Breast epithelium (tissue), 4 donors: Measurements from ENCODE around the gene SCGN. TPM values are rescaled to one million over a fixed set of nuclear protein-coding genes. Genes with fewer than 3 reads are reported as not detected.

Experiments
- DNase-seq, 2 donors: peaks; one replicate each; pipeline ENCODE4 v3.0.0-alpha.2; 2019; ENCODE audit warnings: low spot score in 2 of 2
- H3K27ac ChIP-seq, 2 donors: fragments of 200-600 bp; sonication (generic) in 1 of 2; one replicate each; pipeline ENCODE4 v1.5.1; 2016 to 2019; ENCODE audit warnings: mild to moderate bottlenecking in 1 of 2
- H3K27me3 ChIP-seq, 2 donors: fragments of 200-600 bp; sonication (generic) in 1 of 2; one replicate each; pipeline versions ENCODE4 v1.5.1 to v1.6.0; 2017 to 2019; ENCODE audit warnings: control low read depth in 1 of 2, mild to moderate bottlenecking in 1 of 2
- H3K36me3 ChIP-seq: fragments of 200-600 bp; one replicate; pipeline ENCODE4 v1.5.1; 2019
- H3K4me1 ChIP-seq, 2 donors: fragments of 200-600 bp; sonication (generic); one replicate each; pipeline ENCODE4 v1.5.1; 2016 to 2019; ENCODE audit warnings: control low read depth in 1 of 2
- H3K4me3 ChIP-seq, 3 donors: fragments of 200-600 bp; sonication (generic); 1 replicate in 2 of 3; 2 replicates in 1 of 3; pipeline ENCODE4 v1.5.1; 2016 to 2019; ENCODE audit warnings: mild to moderate bottlenecking in 3 of 3, moderate library complexity in 2 of 3
- H3K9me3 ChIP-seq, 2 donors: fragments of 200-600 bp; sonication (generic) in 1 of 2; one replicate each; pipeline ENCODE4 v1.5.1; 2016 to 2019; ENCODE audit warnings: control low read depth in 1 of 2
- CTCF ChIP-seq, 3 donors: fragments of 450-650 bp; IDR thresholded peaks; one replicate each; pipeline ENCODE4 v1.5.1; 2016 to 2017; ENCODE audit warnings: antibody characterized with exemption in 3 of 3, mild to moderate bottlenecking in 3 of 3, moderate library complexity in 3 of 3
- POLR2A ChIP-seq: fragments of 450-650 bp; IDR thresholded peaks from one replicate; pipeline ENCODE4 v1.6.1; 2016; ENCODE audit warnings: antibody characterized with exemption, mild to moderate bottlenecking, moderate library complexity
- POLR2AphosphoS5 ChIP-seq, 3 donors: sonication (generic); formaldehyde crosslinking; IDR thresholded peaks; one replicate each; pipeline ENCODE4 v1.6.1; 2017; ENCODE audit warnings: antibody characterized with exemption in 3 of 3
- intact Hi-C: fragments of 100-400 bp; cut with DNase I; formaldehyde crosslinking; loops from one replicate; pipeline ENCODE4 v1.15.1; 2023; ENCODE audit warnings: low total_unique reads
- total RNA-seq, 3 donors: library from RNA; depleted of rRNA; stranded (reverse); fragments of >200 nt; gene quantifications; one replicate each; pipeline ENCODE4 v1.1.0, GENCODE V29; 2016

SCGN gene
- total RNA-seq, 3 donors from 2014 or later = 0.59 to 0.80 TPM; not detected in 1

DNA sequence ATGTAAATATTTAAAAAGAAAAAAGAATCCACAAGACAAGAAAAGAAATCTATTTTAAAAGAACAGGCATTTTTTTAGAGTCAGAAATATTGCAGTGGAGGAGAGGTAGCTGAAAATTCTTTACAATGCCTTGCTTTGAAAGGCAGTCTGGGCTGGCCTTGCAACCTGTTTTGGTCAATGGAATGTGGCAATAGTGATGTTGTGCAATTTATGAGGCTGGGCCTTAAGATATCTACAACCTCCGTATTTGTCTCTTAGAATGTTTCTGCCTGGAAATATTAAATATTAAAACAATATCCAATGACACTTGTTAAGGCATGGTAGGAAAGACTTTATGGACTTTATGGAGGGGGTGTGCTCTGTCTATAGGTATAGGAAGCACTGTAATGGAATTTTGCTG lies 14.8 kb upstream of the SCGN start:
- TF ChIP-seq POLR2A (no peak), CTCF (IDR thresholded peaks at IDR 0.05) (no peak), POLR2AphosphoS5 (IDR thresholded peaks at IDR 0.05) (no peak)
- intact Hi-C loops = no loop called here
- H3K27me3 ChIP-seq = peaks cover 0 to 8% of the 10 kb centered on the region in 2 donors
- no peak overlapping the region for H3K4me3 ChIP-seq
- DNase-seq = no peak
- no peaks in the 10 kb centered on the region for H3K4me1 ChIP-seq
- H3K9me3 ChIP-seq = no peaks in the 10 kb centered on the region
- no peak overlapping the region for H3K27ac ChIP-seq
- no peaks in the 10 kb centered on the region for H3K36me3 ChIP-seq

DNA sequence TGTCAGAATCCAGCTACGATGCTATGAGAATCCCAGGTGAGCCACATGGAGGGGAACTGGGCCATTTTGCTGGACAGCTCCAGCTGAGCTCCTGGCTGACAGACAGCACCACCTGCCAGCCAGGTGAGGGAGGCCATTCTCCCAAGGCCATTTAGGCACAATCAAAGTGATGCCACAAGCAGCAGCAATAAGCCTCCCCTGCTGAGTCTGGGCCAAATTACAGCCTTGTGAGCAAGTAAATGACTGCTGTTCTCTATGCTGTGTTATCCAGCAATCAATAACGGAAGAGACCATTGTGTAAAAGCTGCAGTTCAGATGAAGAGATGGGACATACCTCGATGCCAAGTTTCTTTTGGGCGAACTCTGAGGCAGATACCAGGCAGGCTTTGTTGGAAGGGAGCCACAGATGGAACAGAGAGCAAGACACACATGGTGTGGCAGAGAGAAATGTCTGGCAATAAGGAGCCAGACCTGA lies 14.0 kb upstream of the SCGN start:
- H3K27me3 ChIP-seq = peaks cover 0 to 10% of the 10 kb centered on the region in 2 donors
- H3K9me3 ChIP-seq = no peaks in the 10 kb centered on the region
- TF ChIP-seq POLR2A (no peak), CTCF (IDR thresholded peaks at IDR 0.05) (no peak), POLR2AphosphoS5 (IDR thresholded peaks at IDR 0.05) (no peak)
- no peaks in the 10 kb centered on the region for H3K4me1 ChIP-seq
- DNase-seq = no peak
- intact Hi-C loops = no loop called here
- no peaks in the 10 kb centered on the region for H3K36me3 ChIP-seq
- no peak overlapping the region for H3K4me3 ChIP-seq
- H3K27ac ChIP-seq = no peak overlapping the region

- DNase-seq = no peak
- no peaks in the 10 kb centered on the region for H3K9me3 ChIP-seq
- no peaks in the 10 kb centered on the region for H3K4me1 ChIP-seq
- no peaks in the 10 kb centered on the region for H3K36me3 ChIP-seq
- intact Hi-C loops = no loop called here
- TF ChIP-seq POLR2A = no peak
- no peak for TF ChIP-seq CTCF (IDR thresholded peaks at IDR 0.05)
- TF ChIP-seq POLR2AphosphoS5 (IDR thresholded peaks at IDR 0.05) = no peak
- peaks cover 0 to 14% of the 10 kb centered on the region in 2 donors for H3K27me3 ChIP-seq
- H3K4me3 ChIP-seq = no peak overlapping the region
- H3K27ac ChIP-seq = no peak overlapping the region
Measured at GRCh38 chr6:25639653-25640052, 12.4 kb upstream of the SCGN start.

DNA sequence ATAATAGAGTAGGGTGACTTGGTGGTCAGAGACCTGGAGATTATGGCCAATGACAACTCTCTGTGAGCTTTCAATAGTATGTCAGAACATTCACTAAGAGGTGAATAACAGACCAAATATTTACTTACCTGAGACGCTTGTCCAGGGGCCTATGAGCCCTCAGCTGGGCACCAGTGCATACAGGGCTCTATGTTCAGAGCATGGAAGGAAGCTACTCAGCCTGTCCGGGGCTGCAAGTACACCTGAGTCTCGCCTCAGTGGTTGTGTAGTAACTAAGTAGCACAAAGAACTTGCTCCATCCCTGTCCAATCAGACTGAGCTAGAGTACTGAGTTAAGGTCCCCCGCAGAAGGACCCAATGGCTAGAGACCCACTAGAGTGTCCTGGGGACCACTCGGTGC lies 11.6 kb upstream of the SCGN start:
- no peak overlapping the region for H3K27ac ChIP-seq
- no peak for DNase-seq
- peaks cover 0 to 14% of the 10 kb centered on the region in 2 donors for H3K27me3 ChIP-seq
- no peak overlapping the region for H3K4me3 ChIP-seq
- no peak for TF ChIP-seq POLR2AphosphoS5 (IDR thresholded peaks at IDR 0.05)
- no peak for TF ChIP-seq CTCF (IDR thresholded peaks at IDR 0.05)
- TF ChIP-seq POLR2A = no peak
- no peaks in the 10 kb centered on the region for H3K4me1 ChIP-seq
- H3K9me3 ChIP-seq = no peaks in the 10 kb centered on the region
- no peaks in the 10 kb centered on the region for H3K36me3 ChIP-seq
- intact Hi-C loops = no loop called here

GRCh38 chr6:25640891-25641290 lies 11.1 kb upstream of the SCGN start:
- DNase-seq = no peak
- Histone ChIP-seq H3K36me3 (no peaks in the 10 kb centered on the region), H3K27me3 (peaks cover 0 to 14% of the 10 kb centered on the region in 2 donors), H3K4me1 (no peaks in the 10 kb centered on the region), H3K9me3 (no peaks in the 10 kb centered on the region), H3K27ac (no peak overlapping the region), H3K4me3 (no peak overlapping the region)
- intact Hi-C loops = no loop called here
- no peak for TF ChIP-seq CTCF (IDR thresholded peaks at IDR 0.05)
- no peak for TF ChIP-seq POLR2AphosphoS5 (IDR thresholded peaks at IDR 0.05)
- TF ChIP-seq POLR2A = no peak
